ENCODE measurements around the gene CDH13.

DNA sequence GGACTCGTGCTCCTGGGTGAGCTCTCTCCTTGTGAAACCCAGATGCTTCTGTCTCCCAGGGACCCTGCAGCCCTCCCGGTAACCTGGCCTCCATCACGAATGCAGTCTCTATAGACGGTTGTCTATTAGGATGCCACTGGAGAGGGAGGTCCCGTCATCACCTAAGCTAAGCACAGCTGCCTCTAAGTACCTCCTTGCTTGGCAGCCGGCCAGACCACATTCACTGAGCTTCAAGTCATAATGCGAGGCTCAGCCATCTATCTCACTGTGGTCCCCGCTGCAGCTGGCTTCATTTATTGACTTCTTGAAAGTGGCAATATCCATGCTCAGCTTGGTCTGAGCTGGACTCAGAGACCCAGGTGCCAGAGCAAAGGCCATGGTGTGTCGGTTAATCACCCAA, 1106.5 kb downstream of the CDH13 start:
- TF ChIP-seq, protein P1, sequence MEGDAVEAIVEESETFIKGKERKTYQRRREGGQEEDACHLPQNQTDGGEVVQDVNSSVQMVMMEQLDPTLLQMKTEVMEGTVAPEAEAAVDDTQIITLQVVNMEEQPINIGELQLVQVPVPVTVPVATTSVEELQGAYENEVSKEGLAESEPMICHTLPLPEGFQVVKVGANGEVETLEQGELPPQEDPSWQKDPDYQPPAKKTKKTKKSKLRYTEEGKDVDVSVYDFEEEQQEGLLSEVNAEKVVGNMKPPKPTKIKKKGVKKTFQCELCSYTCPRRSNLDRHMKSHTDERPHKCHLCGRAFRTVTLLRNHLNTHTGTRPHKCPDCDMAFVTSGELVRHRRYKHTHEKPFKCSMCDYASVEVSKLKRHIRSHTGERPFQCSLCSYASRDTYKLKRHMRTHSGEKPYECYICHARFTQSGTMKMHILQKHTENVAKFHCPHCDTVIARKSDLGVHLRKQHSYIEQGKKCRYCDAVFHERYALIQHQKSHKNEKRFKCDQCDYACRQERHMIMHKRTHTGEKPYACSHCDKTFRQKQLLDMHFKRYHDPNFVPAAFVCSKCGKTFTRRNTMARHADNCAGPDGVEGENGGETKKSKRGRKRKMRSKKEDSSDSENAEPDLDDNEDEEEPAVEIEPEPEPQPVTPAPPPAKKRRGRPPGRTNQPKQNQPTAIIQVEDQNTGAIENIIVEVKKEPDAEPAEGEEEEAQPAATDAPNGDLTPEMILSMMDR (IDR thresholded peaks at IDR 0.05; ENCODE audit: poor library complexity, severe bottlenecking), result no peak
- TF ChIP-seq POLR2AphosphoS5 (IDR thresholded peaks at IDR 0.05) (no peak), EP300 (conservative IDR thresholded peaks at IDR 0.05; ENCODE audit: poor library complexity, severe bottlenecking) (no peak), EZH2 (IDR thresholded peaks at IDR 0.05; ENCODE audit: borderline replicate concordance, insufficient read depth, low read length, poor library complexity, severe bottlenecking) (no peak)

Measured in neural cell (in vitro differentiated cells).